ENCODE data around the gene TTLL4.

TTLL4 gene

GRCh38 chr2:218798767-218799504 is 88.3 kb downstream of the TTLL4 start:
- Histone ChIP-seq H3K9me2 (replicated peaks; ENCODE audit: insufficient read depth, low read length) (no peaks in the 10 kb centered on the region), H3K9me3 (ENCODE audit: insufficient read depth, low read length) (no peaks in the 10 kb centered on the region), H3K79me2 (ENCODE audit: insufficient read depth, low read length) (no peaks in the 10 kb centered on the region), H2AFZ (ENCODE audit: low read depth, low read length, severe bottlenecking) (no peak overlapping the region), H3K4me3 (ENCODE audit: insufficient read depth, low read length, poor library complexity, severe bottlenecking) (no peak overlapping the region), H3K9ac (ENCODE audit: low read length) (no peak overlapping the region), H3K27me3 (ENCODE audit: low read length) (no peaks in the 10 kb centered on the region), H4K20me1 (ENCODE audit: low read depth, low read length) (no peaks in the 10 kb centered on the region), H3K4me2 (ENCODE audit: low read depth, low read length, poor library complexity, severe bottlenecking) (no peak overlapping the region), H3K36me3 (ENCODE audit: low read length) (no peaks in the 10 kb centered on the region), H3K27ac (ENCODE audit: low read depth, low read length) (no peak overlapping the region), H3F3A (ENCODE audit: insufficient read depth) (no peaks in the 10 kb centered on the region)
- TF ChIP-seq, protein P1, sequence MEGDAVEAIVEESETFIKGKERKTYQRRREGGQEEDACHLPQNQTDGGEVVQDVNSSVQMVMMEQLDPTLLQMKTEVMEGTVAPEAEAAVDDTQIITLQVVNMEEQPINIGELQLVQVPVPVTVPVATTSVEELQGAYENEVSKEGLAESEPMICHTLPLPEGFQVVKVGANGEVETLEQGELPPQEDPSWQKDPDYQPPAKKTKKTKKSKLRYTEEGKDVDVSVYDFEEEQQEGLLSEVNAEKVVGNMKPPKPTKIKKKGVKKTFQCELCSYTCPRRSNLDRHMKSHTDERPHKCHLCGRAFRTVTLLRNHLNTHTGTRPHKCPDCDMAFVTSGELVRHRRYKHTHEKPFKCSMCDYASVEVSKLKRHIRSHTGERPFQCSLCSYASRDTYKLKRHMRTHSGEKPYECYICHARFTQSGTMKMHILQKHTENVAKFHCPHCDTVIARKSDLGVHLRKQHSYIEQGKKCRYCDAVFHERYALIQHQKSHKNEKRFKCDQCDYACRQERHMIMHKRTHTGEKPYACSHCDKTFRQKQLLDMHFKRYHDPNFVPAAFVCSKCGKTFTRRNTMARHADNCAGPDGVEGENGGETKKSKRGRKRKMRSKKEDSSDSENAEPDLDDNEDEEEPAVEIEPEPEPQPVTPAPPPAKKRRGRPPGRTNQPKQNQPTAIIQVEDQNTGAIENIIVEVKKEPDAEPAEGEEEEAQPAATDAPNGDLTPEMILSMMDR (IDR thresholded peaks at IDR 0.05; ENCODE audit: insufficient read depth, low read length, poor library complexity, severe bottlenecking), result no peak
- TF ChIP-seq EZH2phosphoT487 (conservative IDR thresholded peaks at IDR 0.05; ENCODE audit: low read length), result no peak

DNA sequence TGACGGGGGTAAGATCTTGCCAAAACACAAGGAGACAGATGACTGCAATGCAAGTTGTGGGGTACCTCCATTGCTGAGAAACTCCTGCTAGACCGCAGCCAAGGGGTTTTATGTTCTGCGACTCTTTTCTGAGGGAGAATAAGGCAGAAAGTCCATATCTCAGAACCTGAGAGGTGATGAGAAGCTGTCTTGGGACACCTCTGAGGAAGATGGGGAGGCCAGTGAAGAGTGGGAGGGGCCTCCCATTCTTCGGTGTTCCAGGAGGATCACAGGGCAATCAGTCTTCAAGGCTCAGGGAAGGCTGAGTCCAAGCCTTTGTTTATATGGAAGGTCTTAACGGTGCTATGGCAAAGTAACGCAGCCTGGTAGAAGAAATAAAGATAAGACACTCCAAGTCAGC is 89.4 kb downstream of the TTLL4 start:
- no peak for TF ChIP-seq EZH2phosphoT487 (conservative IDR thresholded peaks at IDR 0.05; ENCODE audit: low read length)
- TF ChIP-seq, protein P1 (IDR thresholded peaks at IDR 0.05; ENCODE audit: insufficient read depth, low read length, poor library complexity, severe bottlenecking), result no peak
- H2AFZ ChIP-seq (ENCODE audit: low read depth, low read length, severe bottlenecking), result no peak overlapping the region

DNA sequence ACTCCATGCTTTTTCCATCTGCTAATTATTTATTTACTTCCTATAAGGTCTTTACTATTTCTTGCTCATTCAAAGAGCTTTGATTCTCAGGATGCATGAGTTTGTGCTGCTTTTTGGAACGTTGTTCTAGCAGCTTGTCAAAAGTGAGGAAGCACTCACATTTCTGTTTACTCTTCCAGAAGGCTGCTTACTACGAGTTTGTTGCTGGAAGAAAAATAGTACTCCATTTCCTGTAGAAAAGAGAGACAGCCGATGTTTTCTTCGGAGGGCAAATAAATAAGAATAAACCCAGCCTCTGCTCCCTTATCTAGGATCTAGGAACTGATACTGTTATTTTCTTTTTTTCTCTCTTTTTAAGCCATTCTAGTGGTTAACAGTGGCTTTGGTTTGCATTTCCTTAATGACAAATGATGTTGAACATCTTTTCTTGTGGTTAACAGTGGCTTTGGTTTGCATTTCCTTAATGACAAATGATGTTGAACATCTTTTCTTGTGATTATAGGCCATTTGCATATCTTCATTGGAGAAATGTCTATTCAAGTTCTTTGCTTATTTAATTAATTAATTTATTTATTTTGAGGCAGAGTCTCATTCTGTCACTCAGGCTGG is 91.9 kb downstream of the TTLL4 start:
- no peak overlapping the region for H3K27ac ChIP-seq (ENCODE audit: low read depth, low read length)
- H2AFZ ChIP-seq (ENCODE audit: low read depth, low read length, severe bottlenecking), result no peak overlapping the region
- no peaks in the 10 kb centered on the region for H3K36me3 ChIP-seq (ENCODE audit: low read length)
- H3K27me3 ChIP-seq (ENCODE audit: low read length), result no peaks in the 10 kb centered on the region
- H3K79me2 ChIP-seq (ENCODE audit: insufficient read depth, low read length), result no peaks in the 10 kb centered on the region
- no peaks in the 10 kb centered on the region for H3F3A ChIP-seq (ENCODE audit: insufficient read depth)
- no peak overlapping the region for H3K9ac ChIP-seq (ENCODE audit: low read length)
- no peaks in the 10 kb centered on the region for H3K9me2 ChIP-seq (replicated peaks; ENCODE audit: insufficient read depth, low read length)
- H3K9me3 ChIP-seq (ENCODE audit: insufficient read depth, low read length), result 0 out of 2 replicates have a peak, but pooled peaks cover 13% of the 10 kb centered on the region
- TF ChIP-seq, protein P1 (IDR thresholded peaks at IDR 0.05; ENCODE audit: insufficient read depth, low read length, poor library complexity, severe bottlenecking), result no peak
- TF ChIP-seq EZH2phosphoT487 (conservative IDR thresholded peaks at IDR 0.05; ENCODE audit: low read length), result no peak
- H3K4me3 ChIP-seq (ENCODE audit: insufficient read depth, low read length, poor library complexity, severe bottlenecking), result no peak overlapping the region
- H3K4me2 ChIP-seq (ENCODE audit: low read depth, low read length, poor library complexity, severe bottlenecking), result no peak overlapping the region
- H4K20me1 ChIP-seq (ENCODE audit: low read depth, low read length), result no peaks in the 10 kb centered on the region

More for the DNA sequence above, 89.4 kb downstream of the TTLL4 start:
- Histone ChIP-seq H3K27me3 (ENCODE audit: low read length) (no peaks in the 10 kb centered on the region), H3K9me3 (ENCODE audit: insufficient read depth, low read length) (0 out of 2 replicates have a peak, but pooled peaks cover 9% of the 10 kb centered on the region), H3K79me2 (ENCODE audit: insufficient read depth, low read length) (no peaks in the 10 kb centered on the region), H3F3A (ENCODE audit: insufficient read depth) (no peaks in the 10 kb centered on the region), H3K4me2 (ENCODE audit: low read depth, low read length, poor library complexity, severe bottlenecking) (no peak overlapping the region), H3K9ac (ENCODE audit: low read length) (no peak overlapping the region), H3K36me3 (ENCODE audit: low read length) (no peaks in the 10 kb centered on the region), H3K4me3 (ENCODE audit: insufficient read depth, low read length, poor library complexity, severe bottlenecking) (no peak overlapping the region), H3K27ac (ENCODE audit: low read depth, low read length) (no peak overlapping the region), H4K20me1 (ENCODE audit: low read depth, low read length) (no peaks in the 10 kb centered on the region), H3K9me2 (replicated peaks; ENCODE audit: insufficient read depth, low read length) (no peaks in the 10 kb centered on the region)

Data from SU-DHL-6 (cell line).